ENCODE results near the gene RGS9. TPM values are rescaled to one million over a fixed set of nuclear protein-coding genes. Genes with fewer than 3 reads are reported as not detected.

RGS9 gene
- total and polyA plus RNA-seq, 10 of the 15 experiments (the other 5 are each of a cell fraction or from before 2014, with no cell fraction given) = 1.1 to 10.6 (median 5.6) TPM

DNA sequence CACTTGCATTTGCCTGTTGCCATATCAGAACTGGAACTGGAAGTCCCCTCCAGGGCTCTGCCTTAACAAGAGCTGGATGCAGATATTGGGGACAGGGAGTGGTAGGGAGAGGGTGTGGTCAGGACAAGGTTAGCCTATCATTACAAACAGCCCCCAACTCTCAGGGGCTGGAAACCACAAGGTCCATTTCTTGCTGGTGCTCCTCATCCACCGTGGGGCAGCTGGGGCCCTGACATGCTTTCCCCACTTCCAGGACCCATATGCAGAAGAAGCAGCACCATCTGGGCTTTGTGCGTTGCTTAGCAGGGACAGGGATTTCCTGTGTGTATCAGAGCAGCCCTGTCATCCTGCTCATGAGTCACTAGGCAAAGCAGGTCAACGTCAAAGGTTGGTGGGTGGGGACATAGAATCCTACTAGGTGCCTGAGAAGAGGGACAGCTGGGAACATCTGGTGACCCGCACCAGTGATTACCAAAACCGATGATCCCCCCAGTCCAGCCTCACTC is 26.9 kb downstream of the RGS9 start (continued):
- TF ChIP-seq EGR1 (IDR thresholded peaks at IDR 0.05; ENCODE audit: borderline replicate concordance in 1 of 2, low read depth in 2 of 2, low read length in 2 of 2) = no peak
- no peak for TF ChIP-seq STAT3 (IDR thresholded peaks at IDR 0.05; ENCODE audit: low read depth, low read length)
- no peak for TF ChIP-seq ZNF207 (IDR thresholded peaks at IDR 0.05; ENCODE audit: borderline replicate concordance)

DNA sequence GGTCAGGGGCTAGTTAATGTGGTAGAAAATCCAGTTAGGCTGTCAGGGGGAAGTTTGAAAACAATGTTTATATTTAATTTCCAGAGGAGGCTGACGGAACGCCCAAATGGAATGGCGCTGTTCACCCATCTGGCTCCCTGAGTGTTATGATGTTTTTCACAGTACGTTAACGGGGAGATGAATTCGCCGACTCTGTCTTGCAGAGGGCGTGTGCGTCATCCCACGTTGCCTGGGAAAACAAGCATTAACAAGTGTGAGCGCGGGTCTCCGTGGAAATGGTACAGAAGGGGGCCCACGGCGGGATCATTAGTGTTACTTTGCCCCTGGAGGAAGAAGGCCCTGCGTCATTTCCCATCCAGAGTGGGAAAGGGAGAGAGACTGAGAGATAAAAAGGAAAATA is 29.6 kb downstream of the RGS9 start:
- no TSS peak for BruUV-seq (replicated peaks)
- RAD21 ChIA-PET (ENCODE audit: unreplicated experiment) = interaction anchor here (1.7 kb wide), 1 partner anchor 12 kb away, joined by 4 read pairs; no protein-coding TSS in a partner anchor
- in situ Hi-C loops (cut with MboI) (no loop called here), intact Hi-C loops (cut with micrococcal nuclease; ENCODE audit: unreplicated experiment) (no loop called here)
- POLR2A ChIA-PET = no interaction called here
- WGBS (ENCODE audit: insufficient coverage, insufficient replicate concordance, low lambda C conversion rate, missing lambda C conversion rate) = 89% methylated on average over 16 of the region's 16 CpGs
- Histone ChIP-seq H3K4me1 (ENCODE audit: control insufficient read depth, insufficient read depth, low read length) (peaks cover 13% of the 10 kb centered on the region), H2AFZ (ENCODE audit: control insufficient read depth, low read depth, low read length) (no peak overlapping the region), H4K20me1 (ENCODE audit: control insufficient read depth, insufficient read depth) (no peaks in the 10 kb centered on the region), H3K9ac (ENCODE audit: control insufficient read depth, insufficient read depth, low read length) (no peak overlapping the region), H3K9me3 (replicated peaks; ENCODE audit: control insufficient read depth, insufficient read depth, low read length) (no peaks in the 10 kb centered on the region), H3K79me2 (ENCODE audit: control insufficient read depth, insufficient read depth, low read length) (no peaks in the 10 kb centered on the region), H3K27ac (ENCODE audit: control insufficient read depth, insufficient read depth) (no peak overlapping the region), H3K36me3 (ENCODE audit: control insufficient read depth in 2 of 2, insufficient read depth in 2 of 2, low read length in 1 of 2) (no peaks in the 10 kb centered on the region), H3K27me3 (replicated peaks in 1 of 2; ENCODE audit: control insufficient read depth in 2 of 2, insufficient read depth in 2 of 2, low read length in 1 of 2) (no peaks in the 10 kb centered on the region), H3K4me3 (no peak overlapping the region), H3K4me2 (ENCODE audit: control insufficient read depth, insufficient read depth) (no peak overlapping the region)
- CTCF ChIA-PET = no interaction called here
- no peak for FAIRE-seq
- SMC1A ChIA-PET (ENCODE audit: uncharacterized antibody, unreplicated experiment) = no interaction called here
- no peak for ATAC-seq
- DNase-seq (ENCODE audit: low read depth, low spot score) = no peak
- TF ChIP-seq CREM (IDR thresholded peaks at IDR 0.05; ENCODE audit: low read depth) (no peak), FOXK2 (IDR thresholded peaks at IDR 0.05) (no peak), FOXM1 (IDR thresholded peaks at IDR 0.05; ENCODE audit: low read depth, low read length) (no peak), CBX3 (IDR thresholded peaks at IDR 0.05; ENCODE audit: borderline replicate concordance, low read depth) (no peak), RAD21 (IDR thresholded peaks at IDR 0.05; ENCODE audit: insufficient read depth, low read depth, low read length) (no peak), JUNB (IDR thresholded peaks at IDR 0.05) (no peak), TBL1XR1 (IDR thresholded peaks at IDR 0.05; ENCODE audit: low read depth, low read length) (no peak), NFIC (IDR thresholded peaks at IDR 0.05; ENCODE audit: low read depth, low read length) (no peak), STAT1 (conservative IDR thresholded peaks at IDR 0.05) (no peak), ZNF274 (IDR thresholded peaks at IDR 0.05; ENCODE audit: insufficient read depth, insufficient read length) (no peak), PAX5 (IDR thresholded peaks at IDR 0.05; ENCODE audit: borderline replicate concordance, low read depth, low read length) (no peak), CREB1 (IDR thresholded peaks at IDR 0.05; ENCODE audit: low read depth) (no peak)
- TF ChIP-seq, protein P1, sequence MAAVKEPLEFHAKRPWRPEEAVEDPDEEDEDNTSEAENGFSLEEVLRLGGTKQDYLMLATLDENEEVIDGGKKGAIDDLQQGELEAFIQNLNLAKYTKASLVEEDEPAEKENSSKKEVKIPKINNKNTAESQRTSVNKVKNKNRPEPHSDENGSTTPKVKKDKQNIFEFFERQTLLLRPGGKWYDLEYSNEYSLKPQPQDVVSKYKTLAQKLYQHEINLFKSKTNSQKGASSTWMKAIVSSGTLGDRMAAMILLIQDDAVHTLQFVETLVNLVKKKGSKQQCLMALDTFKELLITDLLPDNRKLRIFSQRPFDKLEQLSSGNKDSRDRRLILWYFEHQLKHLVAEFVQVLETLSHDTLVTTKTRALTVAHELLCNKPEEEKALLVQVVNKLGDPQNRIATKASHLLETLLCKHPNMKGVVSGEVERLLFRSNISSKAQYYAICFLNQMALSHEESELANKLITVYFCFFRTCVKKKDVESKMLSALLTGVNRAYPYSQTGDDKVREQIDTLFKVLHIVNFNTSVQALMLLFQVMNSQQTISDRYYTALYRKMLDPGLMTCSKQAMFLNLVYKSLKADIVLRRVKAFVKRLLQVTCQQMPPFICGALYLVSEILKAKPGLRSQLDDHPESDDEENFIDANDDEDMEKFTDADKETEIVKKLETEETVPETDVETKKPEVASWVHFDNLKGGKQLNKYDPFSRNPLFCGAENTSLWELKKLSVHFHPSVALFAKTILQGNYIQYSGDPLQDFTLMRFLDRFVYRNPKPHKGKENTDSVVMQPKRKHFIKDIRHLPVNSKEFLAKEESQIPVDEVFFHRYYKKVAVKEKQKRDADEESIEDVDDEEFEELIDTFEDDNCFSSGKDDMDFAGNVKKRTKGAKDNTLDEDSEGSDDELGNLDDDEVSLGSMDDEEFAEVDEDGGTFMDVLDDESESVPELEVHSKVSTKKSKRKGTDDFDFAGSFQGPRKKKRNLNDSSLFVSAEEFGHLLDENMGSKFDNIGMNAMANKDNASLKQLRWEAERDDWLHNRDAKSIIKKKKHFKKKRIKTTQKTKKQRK (IDR thresholded peaks at IDR 0.05; ENCODE audit: low read depth, low read length) = no peak
- TF ChIP-seq, protein P2, sequence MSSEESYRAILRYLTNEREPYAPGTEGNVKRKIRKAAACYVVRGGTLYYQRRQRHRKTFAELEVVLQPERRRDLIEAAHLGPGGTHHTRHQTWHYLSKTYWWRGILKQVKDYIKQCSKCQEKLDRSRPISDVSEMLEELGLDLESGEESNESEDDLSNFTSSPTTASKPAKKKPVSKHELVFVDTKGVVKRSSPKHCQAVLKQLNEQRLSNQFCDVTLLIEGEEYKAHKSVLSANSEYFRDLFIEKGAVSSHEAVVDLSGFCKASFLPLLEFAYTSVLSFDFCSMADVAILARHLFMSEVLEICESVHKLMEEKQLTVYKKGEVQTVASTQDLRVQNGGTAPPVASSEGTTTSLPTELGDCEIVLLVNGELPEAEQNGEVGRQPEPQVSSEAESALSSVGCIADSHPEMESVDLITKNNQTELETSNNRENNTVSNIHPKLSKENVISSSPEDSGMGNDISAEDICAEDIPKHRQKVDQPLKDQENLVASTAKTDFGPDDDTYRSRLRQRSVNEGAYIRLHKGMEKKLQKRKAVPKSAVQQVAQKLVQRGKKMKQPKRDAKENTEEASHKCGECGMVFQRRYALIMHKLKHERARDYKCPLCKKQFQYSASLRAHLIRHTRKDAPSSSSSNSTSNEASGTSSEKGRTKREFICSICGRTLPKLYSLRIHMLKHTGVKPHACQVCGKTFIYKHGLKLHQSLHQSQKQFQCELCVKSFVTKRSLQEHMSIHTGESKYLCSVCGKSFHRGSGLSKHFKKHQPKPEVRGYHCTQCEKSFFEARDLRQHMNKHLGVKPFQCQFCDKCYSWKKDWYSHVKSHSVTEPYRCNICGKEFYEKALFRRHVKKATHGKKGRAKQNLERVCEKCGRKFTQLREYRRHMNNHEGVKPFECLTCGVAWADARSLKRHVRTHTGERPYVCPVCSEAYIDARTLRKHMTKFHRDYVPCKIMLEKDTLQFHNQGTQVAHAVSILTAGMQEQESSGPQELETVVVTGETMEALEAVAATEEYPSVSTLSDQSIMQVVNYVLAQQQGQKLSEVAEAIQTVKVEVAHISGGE (CRISPR knock-in tag; IDR thresholded peaks at IDR 0.05) = no peak
- TF ChIP-seq, protein P3, sequence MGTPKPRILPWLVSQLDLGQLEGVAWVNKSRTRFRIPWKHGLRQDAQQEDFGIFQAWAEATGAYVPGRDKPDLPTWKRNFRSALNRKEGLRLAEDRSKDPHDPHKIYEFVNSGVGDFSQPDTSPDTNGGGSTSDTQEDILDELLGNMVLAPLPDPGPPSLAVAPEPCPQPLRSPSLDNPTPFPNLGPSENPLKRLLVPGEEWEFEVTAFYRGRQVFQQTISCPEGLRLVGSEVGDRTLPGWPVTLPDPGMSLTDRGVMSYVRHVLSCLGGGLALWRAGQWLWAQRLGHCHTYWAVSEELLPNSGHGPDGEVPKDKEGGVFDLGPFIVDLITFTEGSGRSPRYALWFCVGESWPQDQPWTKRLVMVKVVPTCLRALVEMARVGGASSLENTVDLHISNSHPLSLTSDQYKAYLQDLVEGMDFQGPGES (IDR thresholded peaks at IDR 0.05) = no peak

All from GM12878 (cell line).